H1 (cell line): ENCODE results near the gene ARHGAP6. TPM values are rescaled to one million over a fixed set of nuclear protein-coding genes. Genes with fewer than 3 reads are reported as not detected.

Experiments
- CTCF ChIA-PET: fragments of 300-600 bp; sonication (Branson Sonifier 250); formaldehyde crosslinking; loops from one replicate; lab custom pipeline; 2021; ENCODE audit not compliant: partially characterized antibody; lab: Charles Lee
- POLR2A ChIA-PET: fragments of 300-600 bp; sonication (Branson Sonifier 250); formaldehyde crosslinking; loops from one replicate; lab custom pipeline; 2021; ENCODE audit warnings: inconsistent platforms; ENCODE audit not compliant: partially characterized antibody; lab: Charles Lee
- DNase-seq, 2 experiments: peaks; one replicate each; pipeline versions ENCODE4 v3.0.0 to v3.0.0-alpha.2; 2010 to 2022; ENCODE audit warnings: low spot score in 2 of 2, low read depth in 1 of 2, mixed read lengths in 1 of 2
- FAIRE-seq: peaks from 2 replicates; lab custom pipeline; 2011; peaks lifted over from hg19 to GRCh38; lab: Jason Lieb, UNC
- H2AFZ ChIP-seq: 2 replicates; pipeline ENCODE4 v1.8.1; 2012; ENCODE audit warnings: low read length, inconsistent platforms
- H2AK5ac ChIP-seq: 2 replicates; pipeline ENCODE4 v1.6.1; 2013; ENCODE audit warnings: low read depth, low read length
- H2BK120ac ChIP-seq: replicated peaks from 2 replicates; pipeline ENCODE3; 2013; ENCODE audit warnings: low read depth, low read length, inconsistent platforms
- H2BK12ac ChIP-seq: 2 replicates; pipeline ENCODE4 v1.6.1; 2013; ENCODE audit warnings: low read depth, low read length
- H2BK15ac ChIP-seq: 2 replicates; pipeline ENCODE4 v1.6.1; 2013; ENCODE audit warnings: low read length
- H2BK20ac ChIP-seq: 2 replicates; pipeline ENCODE4 v1.6.1; 2013; ENCODE audit warnings: low read length
- H2BK5ac ChIP-seq: 2 replicates; pipeline ENCODE4 v1.6.1; 2013; ENCODE audit warnings: low read depth, low read length
- H3K14ac ChIP-seq: 2 replicates; pipeline ENCODE4 v1.6.1; 2013; ENCODE audit warnings: inconsistent platforms; ENCODE audit not compliant: insufficient read length
- H3K18ac ChIP-seq: 2 replicates; pipeline ENCODE4 v1.6.1; 2013; ENCODE audit warnings: low read length; ENCODE audit errors: extremely low read depth
- H3K23ac ChIP-seq: 2 replicates; pipeline ENCODE4 v1.6.1; 2013; ENCODE audit warnings: inconsistent platforms; ENCODE audit not compliant: insufficient read length
- H3K23me2 ChIP-seq: 2 replicates; pipeline ENCODE4 v1.6.1; 2013; ENCODE audit warnings: low read depth, low read length
- H3K27ac ChIP-seq: 2 replicates; pipeline ENCODE4 v1.6.1; 2011; ENCODE audit warnings: low read depth, low read length, inconsistent platforms
- H3K27me3 ChIP-seq, 4 experiments: replicated peaks in 1 of 4; 1 replicate in 1 of 4; 2 replicates in 3 of 4; pipeline versions ENCODE4 v1.6.1 to v1.8.1; 2011 to 2013; ENCODE audit warnings: low read length in 3 of 4, mild to moderate bottlenecking in 3 of 4, inconsistent platforms in 2 of 4, mixed read lengths in 2 of 4, moderate library complexity in 1 of 4; ENCODE audit not compliant: control insufficient read depth in 3 of 4, insufficient read depth in 3 of 4; ENCODE audit errors: extremely low read depth in 1 of 4
- H3K36me3 ChIP-seq, 4 experiments: 2 replicates each; pipeline versions ENCODE4 v1.6.1 to v1.8.1; 2011 to 2013; ENCODE audit warnings: mild to moderate bottlenecking in 4 of 4, low read length in 3 of 4, moderate library complexity in 2 of 4, control low read depth in 1 of 4, inconsistent platforms in 1 of 4; ENCODE audit not compliant: insufficient read depth in 4 of 4, control insufficient read depth in 2 of 4
- H3K4ac ChIP-seq: replicated peaks from 2 replicates; pipeline ENCODE3; 2013; ENCODE audit warnings: low read length, low read depth, mixed read lengths, inconsistent platforms; ENCODE audit not compliant: insufficient read length
- H3K4me1 ChIP-seq, 4 experiments: replicated peaks in 1 of 4; 1 replicate in 1 of 4; 2 replicates in 3 of 4; pipeline versions ENCODE4 v1.6.1 to v1.8.1; 2011 to 2013; ENCODE audit warnings: low read length in 3 of 4, inconsistent platforms in 2 of 4, mixed read lengths in 1 of 4; ENCODE audit not compliant: insufficient read depth in 4 of 4, control insufficient read depth in 3 of 4
- H3K4me2 ChIP-seq, 2 experiments: 2 replicates each; pipeline versions ENCODE4 v1.6.1 to v1.8.1; 2011 to 2013; ENCODE audit warnings: low read depth in 2 of 2, low read length in 2 of 2, control low read depth in 1 of 2, inconsistent platforms in 1 of 2, mild to moderate bottlenecking in 1 of 2; ENCODE audit not compliant: insufficient read depth in 1 of 2
- H3K4me3 ChIP-seq, 4 experiments: fragments of 200-600, 300-600 bp in 1 of 4; sonication (generic), shearing (Covaris generic), sonication (Bioruptor Twin) in 1 of 4; 2 replicates each; pipeline versions ENCODE4 v1.5.1 to v1.8.1; 2011 to 2016; ENCODE audit warnings: low read length in 4 of 4, low read depth in 3 of 4, control low read depth in 2 of 4, inconsistent platforms in 2 of 4, mild to moderate bottlenecking in 2 of 4, mixed read lengths in 1 of 4, moderate library complexity in 1 of 4; ENCODE audit not compliant: insufficient read depth in 2 of 4; ENCODE audit errors: extremely low read depth in 1 of 4
- H3K56ac ChIP-seq: replicated peaks from 2 replicates; pipeline ENCODE3; 2013; ENCODE audit warnings: low read depth, mild to moderate bottlenecking, mixed read lengths, low read length, inconsistent platforms; ENCODE audit not compliant: insufficient read length
- H3K79me1 ChIP-seq: 2 replicates; pipeline ENCODE4 v1.6.1; 2013; ENCODE audit warnings: low read depth, low read length, control low read depth
- H3K79me2 ChIP-seq, 2 experiments: 2 replicates each; pipeline versions ENCODE4 v1.6.1 to v1.8.1; 2012 to 2013; ENCODE audit warnings: low read length in 2 of 2, mild to moderate bottlenecking in 2 of 2, inconsistent platforms in 1 of 2; ENCODE audit not compliant: insufficient read depth in 2 of 2, control insufficient read depth in 1 of 2
- H3K9ac ChIP-seq, 4 experiments: replicated peaks in 1 of 4; 1 replicate in 1 of 4; 2 replicates in 3 of 4; pipeline versions ENCODE4 v1.6.1 to v1.8.1; 2011 to 2013; ENCODE audit warnings: low read depth in 3 of 4, low read length in 3 of 4, control low read depth in 2 of 4, mild to moderate bottlenecking in 2 of 4, moderate library complexity in 2 of 4, inconsistent platforms in 1 of 4; ENCODE audit errors: extremely low read depth in 1 of 4
- H3K9me3 ChIP-seq, 2 experiments: 2 replicates each; pipeline versions ENCODE4 v1.6.1 to v1.8.1; 2012 to 2013; ENCODE audit warnings: mild to moderate bottlenecking in 2 of 2, moderate library complexity in 2 of 2, control low read depth in 1 of 2, inconsistent platforms in 1 of 2, low read depth in 1 of 2, low read length in 1 of 2, mixed read lengths in 1 of 2; ENCODE audit not compliant: insufficient read depth in 2 of 2
- H4K20me1 ChIP-seq, 2 experiments: replicated peaks in 1 of 2; 2 replicates each; pipeline versions ENCODE3 to v1.8.1; 2011 to 2013; ENCODE audit warnings: inconsistent platforms in 2 of 2, low read length in 2 of 2, mild to moderate bottlenecking in 1 of 2; ENCODE audit not compliant: insufficient read depth in 2 of 2, control insufficient read depth in 1 of 2
- H4K5ac ChIP-seq: 2 replicates; pipeline ENCODE4 v1.6.1; 2013; ENCODE audit warnings: low read length, low read depth, mixed read lengths, inconsistent platforms; ENCODE audit not compliant: insufficient read length
- H4K8ac ChIP-seq: 2 replicates; pipeline ENCODE4 v1.8.0; 2013; ENCODE audit warnings: mild to moderate bottlenecking, moderate library complexity, low read length, inconsistent platforms; ENCODE audit not compliant: insufficient read depth; ENCODE audit errors: extremely low read depth
- H4K91ac ChIP-seq: replicated peaks from 2 replicates; pipeline ENCODE3; 2013; ENCODE audit warnings: low read length, mixed read lengths, inconsistent platforms; ENCODE audit not compliant: insufficient read length
- SP2 ChIP-seq: IDR thresholded peaks from 2 replicates; pipeline ENCODE4 v1.6.1; 2012; ENCODE audit warnings: mild to moderate bottlenecking, low read length, inconsistent platforms
- WGBS, 2 experiments: shearing (Covaris generic) in 1 of 2; methylation state at CpG; one replicate each; pipeline versions ENCODE4 v1.1.6 to v1.1.7; 2013 to 2015; ENCODE audit warnings: low lambda C conversion rate in 2 of 2, mixed read lengths in 2 of 2, inconsistent platforms in 1 of 2, low coverage in 1 of 2, missing lambda C conversion rate in 1 of 2; ENCODE audit not compliant: insufficient replicate concordance in 2 of 2, insufficient coverage in 1 of 2, insufficient read length in 1 of 2; ENCODE audit errors: extremely low coverage in 1 of 2, missing lambda C conversion rate in 1 of 2; 5-methylcytosine and 5-hydroxymethylcytosine counted together
- polyA plus RNA-seq, 7 experiments: library from polyadenylated mRNA; depleted of rRNA in 3 of 7; stranded (reverse) in 5 of 7; unstranded in 2 of 7; fragments of >200 nt in 5 of 7; fragments of 200-250 nt in 2 of 7; gene quantifications; 1 replicate in 5 of 7; 2 replicates in 1 of 7; 4 replicates in 1 of 7; pipeline versions ENCODE4 v1.2.1 to v1.2.3, GENCODE V29; 2011 to 2013; ENCODE audit warnings: missing spikeins in 2 of 7, mixed read lengths in 2 of 7
- total RNA-seq: library from RNA; stranded (reverse); fragmentation: NEBNext Ultra II Directional; extraction: Animal tissue kit (Norgen Biotek cat#: 25700); gene quantifications from 2 replicates; pipeline ENCODE4 v1.2.1, GENCODE V29; 2021

Gene ARHGAP6
- total and polyA plus RNA-seq, 2 of the 8 experiments (the other 6 are each of a cell fraction or from before 2014, with no cell fraction given): 0.35 to 0.82 TPM

DNA sequence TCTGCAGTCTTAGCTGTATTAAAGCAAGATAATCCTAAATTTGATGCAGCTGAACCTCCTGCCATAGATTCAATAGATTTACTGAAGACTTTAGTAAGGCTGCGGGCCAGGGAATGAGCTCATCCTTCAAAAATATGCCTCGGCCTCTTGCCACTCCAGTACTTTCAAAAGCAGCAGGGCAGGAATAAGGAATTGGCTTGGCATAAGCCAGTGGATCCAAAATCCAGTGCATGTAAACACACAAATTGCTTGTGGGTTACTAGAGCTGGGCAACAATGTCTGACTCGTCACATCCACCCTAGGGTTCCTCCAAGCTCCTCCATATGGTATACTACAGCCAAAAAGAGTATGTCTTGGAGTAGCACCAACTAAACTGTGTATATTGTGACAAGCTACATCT is 207.6 kb downstream of the ARHGAP6 start:
- no peak overlapping the region for H3K9ac ChIP-seq
- H2BK20ac ChIP-seq: no peak overlapping the region
- no peak overlapping the region for H4K8ac ChIP-seq
- no peak overlapping the region for H2AFZ ChIP-seq
- no peaks in the 10 kb centered on the region for H3K27me3 ChIP-seq
- TF ChIP-seq SP2: no peak
- H3K4ac ChIP-seq: no peak overlapping the region
- no peaks in the 10 kb centered on the region for H3K36me3 ChIP-seq
- H3K14ac ChIP-seq: no peak overlapping the region
- no peak overlapping the region for H3K4me2 ChIP-seq
- no peak overlapping the region for H4K5ac ChIP-seq
- no peak overlapping the region for H2BK120ac ChIP-seq
- no peak for FAIRE-seq
- ChIA-PET POLR2A (no interaction called here), CTCF (interaction anchor here (1.2 kb wide), 1 partner anchor 77 kb away, joined by 3 read pairs; no protein-coding TSS in a partner anchor)
- no peaks in the 10 kb centered on the region for H4K20me1 ChIP-seq
- H3K18ac ChIP-seq: no peak overlapping the region
- no peaks in the 10 kb centered on the region for H3K9me3 ChIP-seq
- H3K23ac ChIP-seq: no peak overlapping the region
- H3K27ac ChIP-seq: no peak overlapping the region
- no peaks in the 10 kb centered on the region for H3K79me1 ChIP-seq
- 93% methylated on average over 3 of the region's 3 CpGs; no CpG with 5 or more reads in 1 of the 2 experiments for WGBS, 2 experiments
- H3K4me1 ChIP-seq: no peaks in the 10 kb centered on the region
- no peak for DNase-seq
- no peak overlapping the region for H2BK15ac ChIP-seq
- no peak overlapping the region for H3K4me3 ChIP-seq
- no peaks in the 10 kb centered on the region for H3K23me2 ChIP-seq
- H2AK5ac ChIP-seq: no peak overlapping the region
- no peak overlapping the region for H2BK12ac ChIP-seq
- no peak overlapping the region for H3K56ac ChIP-seq
- H3K79me2 ChIP-seq: no peaks in the 10 kb centered on the region
- no peak overlapping the region for H2BK5ac ChIP-seq
- H4K91ac ChIP-seq: no peak overlapping the region
